ENCODE results near the gene ZNF497. TPM values are rescaled to one million over a fixed set of nuclear protein-coding genes. Genes with fewer than 3 reads are reported as not detected.

The ZNF497 gene
- polyA plus RNA-seq, 1 of the 3 experiments (the other 2 are of a cell fraction) = 1.1 TPM

DNA sequence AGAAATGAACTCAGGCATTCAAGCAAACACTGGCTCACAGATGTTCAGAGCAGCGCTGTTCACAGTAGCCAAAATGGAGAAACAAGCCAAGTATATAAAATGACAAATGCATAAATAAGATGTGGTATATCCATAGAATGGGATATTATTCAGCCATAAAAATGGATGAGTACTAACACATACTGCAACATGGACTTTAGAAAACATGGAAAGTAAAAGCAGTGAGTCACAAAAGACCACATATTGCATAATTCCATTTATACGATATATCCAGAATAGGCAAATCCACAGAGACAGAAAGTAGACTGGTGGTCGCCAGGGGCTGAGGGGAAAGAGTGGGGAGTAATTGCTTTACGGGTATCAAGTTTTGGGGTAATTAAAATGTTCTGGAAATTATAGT is 11.6 kb upstream of the ZNF497 start (continued):
- TF ChIP-seq, protein P1, sequence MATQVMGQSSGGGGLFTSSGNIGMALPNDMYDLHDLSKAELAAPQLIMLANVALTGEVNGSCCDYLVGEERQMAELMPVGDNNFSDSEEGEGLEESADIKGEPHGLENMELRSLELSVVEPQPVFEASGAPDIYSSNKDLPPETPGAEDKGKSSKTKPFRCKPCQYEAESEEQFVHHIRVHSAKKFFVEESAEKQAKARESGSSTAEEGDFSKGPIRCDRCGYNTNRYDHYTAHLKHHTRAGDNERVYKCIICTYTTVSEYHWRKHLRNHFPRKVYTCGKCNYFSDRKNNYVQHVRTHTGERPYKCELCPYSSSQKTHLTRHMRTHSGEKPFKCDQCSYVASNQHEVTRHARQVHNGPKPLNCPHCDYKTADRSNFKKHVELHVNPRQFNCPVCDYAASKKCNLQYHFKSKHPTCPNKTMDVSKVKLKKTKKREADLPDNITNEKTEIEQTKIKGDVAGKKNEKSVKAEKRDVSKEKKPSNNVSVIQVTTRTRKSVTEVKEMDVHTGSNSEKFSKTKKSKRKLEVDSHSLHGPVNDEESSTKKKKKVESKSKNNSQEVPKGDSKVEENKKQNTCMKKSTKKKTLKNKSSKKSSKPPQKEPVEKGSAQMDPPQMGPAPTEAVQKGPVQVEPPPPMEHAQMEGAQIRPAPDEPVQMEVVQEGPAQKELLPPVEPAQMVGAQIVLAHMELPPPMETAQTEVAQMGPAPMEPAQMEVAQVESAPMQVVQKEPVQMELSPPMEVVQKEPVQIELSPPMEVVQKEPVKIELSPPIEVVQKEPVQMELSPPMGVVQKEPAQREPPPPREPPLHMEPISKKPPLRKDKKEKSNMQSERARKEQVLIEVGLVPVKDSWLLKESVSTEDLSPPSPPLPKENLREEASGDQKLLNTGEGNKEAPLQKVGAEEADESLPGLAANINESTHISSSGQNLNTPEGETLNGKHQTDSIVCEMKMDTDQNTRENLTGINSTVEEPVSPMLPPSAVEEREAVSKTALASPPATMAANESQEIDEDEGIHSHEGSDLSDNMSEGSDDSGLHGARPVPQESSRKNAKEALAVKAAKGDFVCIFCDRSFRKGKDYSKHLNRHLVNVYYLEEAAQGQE (IDR thresholded peaks at IDR 0.05; ENCODE audit: low read depth, low read length) = no peak
- no peak for TF ChIP-seq POLR2AphosphoS5 (IDR thresholded peaks at IDR 0.05; ENCODE audit: low read depth, low read length)
- no peak for TF ChIP-seq FOXJ3 (CRISPR knock-in tag; IDR thresholded peaks at IDR 0.05)

DNA sequence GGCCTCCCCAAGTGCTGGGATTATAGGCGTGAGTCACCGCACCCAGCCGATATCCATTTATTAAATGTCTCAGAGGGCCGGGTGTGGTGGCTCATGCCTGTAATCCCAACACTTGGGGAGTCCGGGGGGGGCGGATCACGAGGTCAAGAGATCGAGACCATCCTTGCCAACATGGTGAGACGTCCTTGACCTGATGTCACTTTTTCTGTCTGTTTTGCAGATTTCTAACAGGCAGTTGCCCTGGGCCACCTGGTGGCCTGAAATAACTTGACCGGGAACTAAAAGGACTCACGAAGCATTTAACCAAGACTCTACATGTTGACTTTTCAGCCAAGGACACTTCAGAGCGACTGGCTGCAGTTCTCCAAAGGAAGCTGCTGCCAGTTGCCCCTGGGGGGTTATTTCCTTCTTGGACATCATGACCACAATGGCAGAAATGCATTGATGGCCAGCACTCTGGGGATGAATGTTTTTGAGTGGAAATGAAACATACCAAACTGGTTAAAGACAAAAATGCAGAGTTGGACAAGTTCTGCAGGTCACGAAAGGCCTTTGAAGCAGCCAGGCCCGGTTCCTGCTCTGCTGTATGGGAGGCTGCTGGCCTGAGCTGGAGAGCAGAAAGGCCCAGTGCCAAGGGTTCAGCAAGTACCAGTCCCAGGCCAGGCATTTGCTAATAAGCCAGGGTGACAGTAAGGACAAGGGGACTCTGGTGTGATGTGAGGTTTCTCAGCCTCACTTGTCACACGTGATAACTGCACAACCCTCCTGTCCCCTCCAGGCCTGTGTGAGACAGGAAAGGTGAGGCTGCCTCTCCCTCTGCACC is 10.0 kb upstream of the ZNF497 start:
- H3K4me3 ChIP-seq (ENCODE audit: low read depth in 2 of 2, low read length in 1 of 2) = no peak overlapping the region; a peak in 1 of 4 replicates
- CTCF ChIA-PET = interaction anchor here (1.2 kb wide), 1 partner anchor 44 kb away, joined by 3 read pairs; no protein-coding TSS in a partner anchor
- H3F3A ChIP-seq (replicated peaks; ENCODE audit: insufficient read depth) = no peaks in the 10 kb centered on the region
- H3K9me2 ChIP-seq = no peaks in the 10 kb centered on the region
- H3K4me2 ChIP-seq = no peak overlapping the region
- H3K9ac ChIP-seq = no peak overlapping the region
- no peaks in the 10 kb centered on the region for H3K79me2 ChIP-seq (ENCODE audit: insufficient read depth)
- no peaks in the 10 kb centered on the region for H4K20me1 ChIP-seq (ENCODE audit: insufficient read depth)
- no peak for TF ChIP-seq RAD21 (IDR thresholded peaks at IDR 0.05; ENCODE audit: low read length)
- TF ChIP-seq, protein P2, sequence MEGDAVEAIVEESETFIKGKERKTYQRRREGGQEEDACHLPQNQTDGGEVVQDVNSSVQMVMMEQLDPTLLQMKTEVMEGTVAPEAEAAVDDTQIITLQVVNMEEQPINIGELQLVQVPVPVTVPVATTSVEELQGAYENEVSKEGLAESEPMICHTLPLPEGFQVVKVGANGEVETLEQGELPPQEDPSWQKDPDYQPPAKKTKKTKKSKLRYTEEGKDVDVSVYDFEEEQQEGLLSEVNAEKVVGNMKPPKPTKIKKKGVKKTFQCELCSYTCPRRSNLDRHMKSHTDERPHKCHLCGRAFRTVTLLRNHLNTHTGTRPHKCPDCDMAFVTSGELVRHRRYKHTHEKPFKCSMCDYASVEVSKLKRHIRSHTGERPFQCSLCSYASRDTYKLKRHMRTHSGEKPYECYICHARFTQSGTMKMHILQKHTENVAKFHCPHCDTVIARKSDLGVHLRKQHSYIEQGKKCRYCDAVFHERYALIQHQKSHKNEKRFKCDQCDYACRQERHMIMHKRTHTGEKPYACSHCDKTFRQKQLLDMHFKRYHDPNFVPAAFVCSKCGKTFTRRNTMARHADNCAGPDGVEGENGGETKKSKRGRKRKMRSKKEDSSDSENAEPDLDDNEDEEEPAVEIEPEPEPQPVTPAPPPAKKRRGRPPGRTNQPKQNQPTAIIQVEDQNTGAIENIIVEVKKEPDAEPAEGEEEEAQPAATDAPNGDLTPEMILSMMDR (IDR thresholded peaks at IDR 0.05) = peak; percentile 34; the same call in 1 of the 2 replicates
- H3K4me1 ChIP-seq (ENCODE audit: control insufficient read depth in 1 of 2, insufficient read depth in 2 of 2, low read depth in 1 of 2, low read length in 1 of 2) = no peaks in the 10 kb centered on the region
- H3K9me3 ChIP-seq = no peaks in the 10 kb centered on the region
- POLR2A ChIA-PET = interaction anchor here (1.4 to 1.8 kb wide), 2 partner anchors 9 to 10 kb away, joined by 4 to 8 read pairs; partner anchors contain the start of gene ZNF497
- H3K27me3 ChIP-seq (ENCODE audit: insufficient read depth) = no peaks in the 10 kb centered on the region
- WGBS (ENCODE audit: low lambda C conversion rate) = 84% methylated on average over 14 of the region's 15 CpGs
- DNase-seq = no peak
- no peak overlapping the region for H2AFZ ChIP-seq (ENCODE audit: low read depth)
- no peak overlapping the region for H3K27ac ChIP-seq (ENCODE audit: low read depth in 2 of 2, low read length in 1 of 2)
- H3K36me3 ChIP-seq (replicated peaks in 1 of 2; ENCODE audit: control insufficient read depth in 1 of 2, insufficient read depth in 2 of 2, low read length in 1 of 2) = no peaks in the 10 kb centered on the region

Data from SK-N-SH (cell line).